GM08714 (cell line): Measurements from ENCODE around the gene KIF22.

Experiments
- H3K4me3 ChIP-seq: fragments of 200-500 bp; sonication (Bioruptor generic); 2 replicates; pipeline ENCODE4 v1.5.1; 2014; ENCODE audit warnings: mild to moderate bottlenecking, low read length, inconsistent platforms
- ZNF274 ChIP-seq: IDR thresholded peaks from 2 replicates; pipeline ENCODE4 v1.6.1; 2012; ENCODE audit warnings: mild to moderate bottlenecking, low read depth, low read length

Gene KIF22

GRCh38 chr16:29813644-29814562, 23.4 kb downstream of the KIF22 start:
- TF ChIP-seq ZNF274, result no peak
- H3K4me3 ChIP-seq, result no peak overlapping the region

DNA sequence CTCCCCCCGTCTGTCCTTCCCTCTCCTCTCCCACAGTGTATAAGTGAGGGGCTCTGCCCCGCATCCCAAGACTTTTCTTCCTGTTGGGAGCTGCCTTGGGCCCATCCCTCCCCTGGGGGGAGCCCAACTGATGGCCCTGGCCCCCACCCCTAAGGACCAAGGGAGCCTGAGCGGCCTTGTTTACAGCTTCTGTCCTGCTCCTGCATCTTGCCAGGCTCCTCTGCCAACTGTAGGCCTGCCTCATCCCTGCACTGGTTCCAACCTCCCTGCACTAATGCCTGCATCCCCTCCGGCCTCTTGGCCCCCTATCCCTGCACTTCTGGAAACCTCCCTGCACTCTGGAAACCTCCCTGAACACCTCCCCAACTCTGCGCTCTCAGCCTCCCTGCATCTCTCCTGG, 24.0 kb downstream of the KIF22 start:
- H3K4me3 ChIP-seq, result no peak overlapping the region
- no peak for TF ChIP-seq ZNF274

GRCh38 chr16:29815032-29815721, 24.6 kb downstream of the KIF22 start:
- peak overlapping the region; percentile 39; the same call in 1 of the 2 replicates for H3K4me3 ChIP-seq
- no peak for TF ChIP-seq ZNF274

GRCh38 chr16:29815793-29816693, 25.5 kb downstream of the KIF22 start, which contains the start of gene PAGR1:
TSS of gene PAGR1 (plus strand) at chr16:29816152. CDS start at chr16:29816526, 374 bp downstream.
- no peak for TF ChIP-seq ZNF274
- H3K4me3 ChIP-seq, result peak within 1 kb of the TSS; percentile 66

- TF ChIP-seq ZNF274, result no peak
Observed at GRCh38 chr16:29816694-29817441, 26.3 kb downstream of the KIF22 start.

GRCh38 chr16:29818082-29818481, 27.5 kb downstream of the KIF22 start:
- TF ChIP-seq ZNF274, result no peak
- no peak overlapping the region for H3K4me3 ChIP-seq

More at GRCh38 chr16:29816694-29817441, 26.3 kb downstream of the KIF22 start:
- H3K4me3 ChIP-seq, result peak overlapping the region; percentile 66

DNA sequence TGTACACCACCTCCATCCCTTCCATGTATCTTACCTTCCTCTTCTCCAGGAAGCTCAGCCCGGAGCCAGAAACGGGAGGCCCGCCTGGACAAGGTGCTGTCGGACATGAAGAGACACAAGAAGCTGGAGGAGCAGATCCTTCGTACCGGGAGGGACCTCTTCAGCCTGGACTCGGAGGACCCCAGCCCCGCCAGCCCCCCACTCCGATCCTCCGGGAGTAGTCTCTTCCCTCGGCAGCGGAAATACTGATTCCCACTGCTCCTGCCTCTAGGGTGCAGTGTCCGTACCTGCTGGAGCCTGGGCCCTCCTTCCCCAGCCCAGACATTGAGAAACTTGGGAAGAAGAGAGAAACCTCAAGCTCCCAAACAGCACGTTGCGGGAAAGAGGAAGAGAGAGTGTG, 29.0 kb downstream of the KIF22 start:
- no peak overlapping the region for H3K4me3 ChIP-seq
- TF ChIP-seq ZNF274, result no peak

- no peak for TF ChIP-seq ZNF274
Observed at GRCh38 chr16:29820271-29820701, 29.7 kb downstream of the KIF22 start, which contains the start of gene MVP. TSS of gene MVP (plus strand) at chr16:29820462. CDS start at chr16:29830550, 10,088 bp downstream.

GRCh38 chr16:29820730-29821642, 30.4 kb downstream of the KIF22 start:
- H3K4me3 ChIP-seq, result peak overlapping the region; percentile 71
- TF ChIP-seq ZNF274, result no peak

More at GRCh38 chr16:29820271-29820701, 29.7 kb downstream of the KIF22 start, which contains the start of gene MVP:
- peak within 1 kb of the TSS; percentile 71 for H3K4me3 ChIP-seq

GRCh38 chr16:29821643-29822115, 31.1 kb downstream of the KIF22 start:
- no peak for TF ChIP-seq ZNF274

GRCh38 chr16:29824589-29825144, 34.1 kb downstream of the KIF22 start:
- no peak overlapping the region for H3K4me3 ChIP-seq
- TF ChIP-seq ZNF274, result no peak

More at GRCh38 chr16:29821643-29822115, 31.1 kb downstream of the KIF22 start:
- peak overlapping the region; percentile 71; the same call in 1 of the 2 replicates for H3K4me3 ChIP-seq
